ENCODE results near the gene PSMD1. TPM values are rescaled to one million over a fixed set of nuclear protein-coding genes. Genes with fewer than 3 reads are reported as not detected.
A peak's percentile ranks its signal among the peaks of the same experiment; 100 is the strongest.

PSMD1 gene
- total RNA-seq, 2 experiments from 2014 or later = 106 TPM

GRCh38 chr2:231199219-231199618, 142.6 kb downstream of the PSMD1 start:
- no peak for DNase-seq
- no peaks in the 10 kb centered on the region for H3K9me3 Mint-ChIP-seq
- intact Hi-C loops (cut with micrococcal nuclease) = no loop called here
- H3K36me3 Mint-ChIP-seq (ENCODE audit: low read depth) = no peaks in the 10 kb centered on the region
- CTCF ChIA-PET = no interaction called here
- H3K4me3 Mint-ChIP-seq = peak overlapping the region; percentile 75
- H3K4me1 Mint-ChIP-seq (ENCODE audit: low read depth) = peaks cover 8% of the 10 kb centered on the region
- no peaks in the 10 kb centered on the region for H3K27me3 Mint-ChIP-seq (ENCODE audit: low read depth)
- H3K27ac Mint-ChIP-seq = no peak overlapping the region

- CTCF ChIA-PET = no interaction called here
- no peaks in the 10 kb centered on the region for H3K27me3 Mint-ChIP-seq (ENCODE audit: low read depth)
- no peaks in the 10 kb centered on the region for H3K9me3 Mint-ChIP-seq
- H3K4me1 Mint-ChIP-seq (ENCODE audit: low read depth) = peaks cover 8% of the 10 kb centered on the region
- no peaks in the 10 kb centered on the region for H3K36me3 Mint-ChIP-seq (ENCODE audit: low read depth)
- intact Hi-C loops (cut with micrococcal nuclease) = no loop called here
- no peak overlapping the region for H3K27ac Mint-ChIP-seq
- DNase-seq = no peak
- H3K4me3 Mint-ChIP-seq = no peak overlapping the region
Observed at GRCh38 chr2:231200805-231201474, 144.3 kb downstream of the PSMD1 start.

GRCh38 chr2:231201475-231201814, 144.8 kb downstream of the PSMD1 start:
- H3K4me1 Mint-ChIP-seq (ENCODE audit: low read depth) = peaks cover 8% of the 10 kb centered on the region
- no peak overlapping the region for H3K4me3 Mint-ChIP-seq
- intact Hi-C loops (cut with micrococcal nuclease) = no loop called here
- no peak overlapping the region for H3K27ac Mint-ChIP-seq
- no peaks in the 10 kb centered on the region for H3K36me3 Mint-ChIP-seq (ENCODE audit: low read depth)
- no peak for DNase-seq
- CTCF ChIA-PET = no interaction called here
- H3K27me3 Mint-ChIP-seq (ENCODE audit: low read depth) = no peaks in the 10 kb centered on the region
- no peaks in the 10 kb centered on the region for H3K9me3 Mint-ChIP-seq

DNA sequence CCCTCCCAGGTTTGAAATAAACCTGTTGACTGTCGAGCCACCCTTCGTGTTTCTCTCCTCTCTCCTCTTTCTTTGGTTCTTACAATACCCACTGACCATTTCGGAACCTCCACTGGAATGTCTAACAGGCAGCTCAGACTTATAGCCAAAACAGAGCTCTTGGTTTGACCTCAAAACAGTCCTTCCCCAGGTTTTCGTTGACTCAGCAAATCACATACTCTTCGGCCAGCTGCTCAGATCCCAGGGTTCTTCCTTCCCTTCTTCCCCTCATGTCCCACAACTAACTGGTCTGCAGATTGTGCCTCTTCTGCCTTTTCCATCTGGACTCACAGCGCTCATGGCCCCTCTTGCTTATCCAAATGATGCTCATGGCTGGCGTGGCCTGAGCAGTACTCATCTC, 146.4 kb downstream of the PSMD1 start:
- intact Hi-C loops (cut with micrococcal nuclease) = no loop called here
- CTCF ChIA-PET = no interaction called here
- no peaks in the 10 kb centered on the region for H3K27me3 Mint-ChIP-seq (ENCODE audit: low read depth)

GRCh38 chr2:231204146-231204545, 147.5 kb downstream of the PSMD1 start:
- Mint-ChIP-seq H3K27me3 (ENCODE audit: low read depth) (no peaks in the 10 kb centered on the region), H3K4me1 (ENCODE audit: low read depth) (peaks cover 4% of the 10 kb centered on the region), H3K27ac (no peak overlapping the region), H3K9me3 (no peaks in the 10 kb centered on the region), H3K36me3 (ENCODE audit: low read depth) (no peaks in the 10 kb centered on the region), H3K4me3 (no peak overlapping the region)
- CTCF ChIA-PET = interaction anchor here (0.6 kb wide), 1 partner anchor 67 kb away, joined by 4 read pairs; no protein-coding TSS in a partner anchor
- no peak for DNase-seq
- intact Hi-C loops (cut with micrococcal nuclease) = no loop called here

More for the DNA sequence above, 146.4 kb downstream of the PSMD1 start:
- Mint-ChIP-seq H3K36me3 (ENCODE audit: low read depth) (no peaks in the 10 kb centered on the region), H3K9me3 (no peaks in the 10 kb centered on the region), H3K4me3 (no peak overlapping the region), H3K4me1 (ENCODE audit: low read depth) (peaks cover 8% of the 10 kb centered on the region), H3K27ac (no peak overlapping the region)
- no peak for DNase-seq

GRCh38 chr2:231204581-231204980, 147.9 kb downstream of the PSMD1 start:
- intact Hi-C loops (cut with micrococcal nuclease) = no loop called here
- H3K27me3 Mint-ChIP-seq (ENCODE audit: low read depth) = no peaks in the 10 kb centered on the region
- H3K27ac Mint-ChIP-seq = no peak overlapping the region
- H3K36me3 Mint-ChIP-seq (ENCODE audit: low read depth) = no peaks in the 10 kb centered on the region
- DNase-seq = no peak
- CTCF ChIA-PET = no interaction called here
- peaks cover 2% of the 10 kb centered on the region for H3K4me1 Mint-ChIP-seq (ENCODE audit: low read depth)
- no peaks in the 10 kb centered on the region for H3K9me3 Mint-ChIP-seq
- H3K4me3 Mint-ChIP-seq = no peak overlapping the region

- no peaks in the 10 kb centered on the region for H3K27me3 Mint-ChIP-seq (ENCODE audit: low read depth)
- no peak for DNase-seq
- H3K4me3 Mint-ChIP-seq = no peak overlapping the region
- no peaks in the 10 kb centered on the region for H3K4me1 Mint-ChIP-seq (ENCODE audit: low read depth)
- H3K27ac Mint-ChIP-seq = no peak overlapping the region
- CTCF ChIA-PET = no interaction called here
- intact Hi-C loops (cut with micrococcal nuclease) = no loop called here
- no peaks in the 10 kb centered on the region for H3K36me3 Mint-ChIP-seq (ENCODE audit: low read depth)
- no peaks in the 10 kb centered on the region for H3K9me3 Mint-ChIP-seq
Observed at GRCh38 chr2:231207734-231208133, 151.1 kb downstream of the PSMD1 start.

- DNase-seq = no peak
- Mint-ChIP-seq H3K4me3 (no peak overlapping the region), H3K9me3 (no peaks in the 10 kb centered on the region), H3K4me1 (ENCODE audit: low read depth) (no peaks in the 10 kb centered on the region), H3K36me3 (ENCODE audit: low read depth) (no peaks in the 10 kb centered on the region), H3K27me3 (ENCODE audit: low read depth) (no peaks in the 10 kb centered on the region), H3K27ac (no peak overlapping the region)
- CTCF ChIA-PET = no interaction called here
- intact Hi-C loops (cut with micrococcal nuclease) = no loop called here
Observed at GRCh38 chr2:231210782-231211181, 154.1 kb downstream of the PSMD1 start.

GRCh38 chr2:231211486-231211885, 154.8 kb downstream of the PSMD1 start:
- no peaks in the 10 kb centered on the region for H3K9me3 Mint-ChIP-seq
- no peaks in the 10 kb centered on the region for H3K27me3 Mint-ChIP-seq (ENCODE audit: low read depth)
- no peak for DNase-seq
- no peaks in the 10 kb centered on the region for H3K36me3 Mint-ChIP-seq (ENCODE audit: low read depth)
- H3K27ac Mint-ChIP-seq = no peak overlapping the region
- intact Hi-C loops (cut with micrococcal nuclease) = no loop called here
- H3K4me3 Mint-ChIP-seq = no peak overlapping the region
- CTCF ChIA-PET = no interaction called here
- no peaks in the 10 kb centered on the region for H3K4me1 Mint-ChIP-seq (ENCODE audit: low read depth)

GRCh38 chr2:231212329-231212845, 155.7 kb downstream of the PSMD1 start:
- DNase-seq = no peak
- Mint-ChIP-seq H3K36me3 (ENCODE audit: low read depth) (no peaks in the 10 kb centered on the region), H3K27me3 (ENCODE audit: low read depth) (no peaks in the 10 kb centered on the region), H3K9me3 (no peaks in the 10 kb centered on the region), H3K27ac (no peak overlapping the region), H3K4me3 (no peak overlapping the region), H3K4me1 (ENCODE audit: low read depth) (no peaks in the 10 kb centered on the region)
- intact Hi-C loops (cut with micrococcal nuclease) = no loop called here
- CTCF ChIA-PET = no interaction called here

DNA sequence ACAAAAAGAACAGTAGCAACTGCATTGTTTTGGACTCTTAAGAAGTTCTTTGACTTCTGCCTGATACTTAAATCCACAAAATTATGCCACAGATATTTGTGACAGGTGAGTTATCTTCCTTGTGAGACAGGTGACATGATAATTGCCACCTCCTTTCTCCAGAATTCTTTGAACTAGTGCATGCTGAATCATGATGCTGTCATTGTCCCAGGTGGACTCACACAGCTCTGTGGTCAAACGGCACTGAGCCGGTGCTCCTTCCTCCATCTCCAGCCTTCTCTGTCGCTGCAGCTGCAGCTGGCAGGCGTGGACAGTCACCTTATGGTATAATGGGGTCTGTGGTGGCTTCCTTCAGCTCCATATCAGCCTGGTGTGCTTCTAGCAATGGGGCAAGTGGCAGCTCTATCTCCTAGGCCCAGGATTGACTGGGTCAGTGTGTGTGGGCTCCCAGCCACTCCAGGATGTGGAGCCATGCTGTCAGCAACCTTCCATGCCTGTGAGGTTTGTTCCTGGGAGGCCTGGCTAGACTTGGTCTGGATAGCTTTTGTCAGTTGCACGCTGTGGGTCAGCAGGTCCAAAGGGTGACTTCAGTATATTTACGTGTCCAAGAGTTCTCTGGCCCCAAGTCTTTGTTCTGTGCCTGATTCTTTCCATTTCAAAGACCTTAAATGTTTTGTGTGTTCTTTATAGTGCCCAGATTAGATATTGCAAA, 157.4 kb downstream of the PSMD1 start:
- no peak overlapping the region for H3K4me3 Mint-ChIP-seq
- CTCF ChIA-PET = no interaction called here
- H3K27me3 Mint-ChIP-seq (ENCODE audit: low read depth) = no peaks in the 10 kb centered on the region
- DNase-seq = no peak
- no peaks in the 10 kb centered on the region for H3K4me1 Mint-ChIP-seq (ENCODE audit: low read depth)
- H3K36me3 Mint-ChIP-seq (ENCODE audit: low read depth) = no peaks in the 10 kb centered on the region
- intact Hi-C loops (cut with micrococcal nuclease) = no loop called here
- H3K27ac Mint-ChIP-seq = no peak overlapping the region
- no peaks in the 10 kb centered on the region for H3K9me3 Mint-ChIP-seq

GRCh38 chr2:231218366-231218765, 161.7 kb downstream of the PSMD1 start:
- intact Hi-C loops (cut with micrococcal nuclease) = no loop called here
- Mint-ChIP-seq H3K27ac (no peak overlapping the region), H3K36me3 (ENCODE audit: low read depth) (no peaks in the 10 kb centered on the region), H3K27me3 (ENCODE audit: low read depth) (no peaks in the 10 kb centered on the region), H3K9me3 (no peaks in the 10 kb centered on the region), H3K4me3 (no peak overlapping the region), H3K4me1 (ENCODE audit: low read depth) (no peaks in the 10 kb centered on the region)
- CTCF ChIA-PET = no interaction called here
- no peak for DNase-seq

DNA sequence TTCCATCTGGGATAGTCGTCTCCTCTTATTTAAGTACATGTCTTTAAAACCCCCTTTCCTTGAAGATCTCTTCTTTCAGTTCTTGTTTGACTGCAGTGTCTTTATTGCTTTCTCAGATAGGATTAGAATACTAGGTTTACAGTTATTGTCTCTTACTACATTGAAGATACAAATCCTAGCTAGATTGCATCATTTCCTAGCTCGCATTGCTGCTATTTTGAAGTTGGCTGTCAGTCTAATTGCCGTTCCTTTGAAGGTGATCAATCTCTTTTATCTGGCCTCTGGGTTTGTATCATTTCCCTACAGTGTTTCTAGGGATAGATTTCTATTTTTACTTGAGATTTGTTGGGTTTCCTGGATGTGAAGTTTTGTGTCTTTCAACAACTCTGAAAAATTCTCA, 162.6 kb downstream of the PSMD1 start:
- CTCF ChIA-PET = interaction anchor here (0.7 kb wide), 1 partner anchor 8 kb away, joined by 3 read pairs; no protein-coding TSS in a partner anchor
- H3K27me3 Mint-ChIP-seq (ENCODE audit: low read depth) = no peaks in the 10 kb centered on the region
- intact Hi-C loops (cut with micrococcal nuclease) = no loop called here
- no peaks in the 10 kb centered on the region for H3K4me1 Mint-ChIP-seq (ENCODE audit: low read depth)
- no peak for DNase-seq
- no peaks in the 10 kb centered on the region for H3K9me3 Mint-ChIP-seq
- no peaks in the 10 kb centered on the region for H3K36me3 Mint-ChIP-seq (ENCODE audit: low read depth)
- no peak overlapping the region for H3K27ac Mint-ChIP-seq
- no peak overlapping the region for H3K4me3 Mint-ChIP-seq

Measured in activated naive CD4-positive, alpha-beta T cell treated with anti-CD3 and anti-CD28 coated beads for 36 hours (primary cell).